HepG2 (cell line): ENCODE data around the gene RNF168. TPM values are rescaled to one million over a fixed set of nuclear protein-coding genes. Genes with fewer than 3 reads are reported as not detected.
"Not testable (repeated sequence)": the region's sequence is repeated elsewhere in the genome, so short reads cannot be mapped to it uniquely, and the experiment has no call there.

Source experiments
- ATAC-seq: fragments of 200-7000 bp; cut with Tn5 transposase; 3 replicates; pipeline ENCODE4 v1.9.1; 2020; ENCODE audit warnings: mild to moderate bottlenecking, moderate library complexity
- BruUV-seq: library from RNA; stranded (reverse); fragments of 400-500 nt; replicated peaks from 2 replicates; lab custom pipeline; 2021; lab: Mats Ljungman, UMichigan
- CTCF ChIA-PET: fragments of 300-600 bp; formaldehyde crosslinking; extraction: SDS; loops from one replicate; lab custom pipeline; 2021; ENCODE audit warnings: low total read pairs, inconsistent platforms, low intra/inter-chr PET ratio; lab: Yijun Ruan, JAX
- POLR2A ChIA-PET: fragments of 350-600 bp; sonication (Branson Sonifier 250); formaldehyde crosslinking; loops from one replicate; lab custom pipeline; 2020; ENCODE audit warnings: antibody characterized with exemption, inconsistent platforms; lab: Yijun Ruan, JAX
- DNase-seq: peaks from one replicate; pipeline ENCODE4 v3.0.0-alpha.2; 2015; ENCODE audit warnings: low spot score
- FAIRE-seq: peaks from 3 replicates; lab custom pipeline; 2011; peaks lifted over from hg19 to GRCh38; lab: Jason Lieb, UNC
- H2AFZ ChIP-seq: one replicate; pipeline ENCODE4 v1.6.1; 2011; ENCODE audit warnings: low read length, inconsistent platforms
- H3K27ac ChIP-seq: fragments of 300-600 bp; 3 replicates; pipeline ENCODE4 v1.8.0; 2011; ENCODE audit warnings: mixed run types, mild to moderate bottlenecking, mixed read lengths, low read length, inconsistent platforms; ENCODE audit not compliant: insufficient read depth; ENCODE audit errors: extremely low read length
- H3K27me3 ChIP-seq, 2 experiments: fragments of 200-600 bp in 1 of 2; 2 replicates in 1 of 2; 3 replicates in 1 of 2; pipeline versions ENCODE4 v1.6.0 to v1.8.0; 2011; ENCODE audit warnings: low read length in 2 of 2, mild to moderate bottlenecking in 2 of 2, moderate library complexity in 2 of 2, inconsistent platforms in 1 of 2; ENCODE audit not compliant: insufficient read depth in 2 of 2, control insufficient read depth in 1 of 2
- H3K36me3 ChIP-seq, 2 experiments: fragments of 200-600 bp in 1 of 2; replicated peaks in 1 of 2; 2 replicates in 1 of 2; 3 replicates in 1 of 2; pipeline versions ENCODE4 v1.5.1 to v1.8.0; 2011; ENCODE audit warnings: low read length in 2 of 2, inconsistent platforms in 1 of 2; ENCODE audit not compliant: insufficient read depth in 2 of 2, control insufficient read depth in 1 of 2
- H3K4me1 ChIP-seq: 2 replicates; pipeline ENCODE4 v1.5.1; 2012; ENCODE audit warnings: low read length, inconsistent platforms; ENCODE audit not compliant: insufficient read depth
- H3K4me2 ChIP-seq: 2 replicates; pipeline ENCODE4 v1.6.0; 2011; ENCODE audit warnings: low read depth, low read length, inconsistent platforms
- H3K4me3 ChIP-seq, 3 experiments: fragments of 200-600 bp in 1 of 3; sonication (generic), shearing (Covaris generic) in 1 of 3; replicated peaks in 1 of 3; 2 replicates each; pipeline ENCODE4 v1.5.1; 2011 to 2016; ENCODE audit warnings: low read length in 3 of 3, inconsistent platforms in 2 of 3, low read depth in 2 of 3, mild to moderate bottlenecking in 2 of 3, control low read depth in 1 of 3, mixed read lengths in 1 of 3; ENCODE audit not compliant: insufficient read depth in 1 of 3
- H3K79me2 ChIP-seq: one replicate; pipeline ENCODE4 v1.6.1; 2011; ENCODE audit warnings: low read length, inconsistent platforms; ENCODE audit not compliant: insufficient read depth
- H3K9ac ChIP-seq: 2 replicates; pipeline ENCODE4 v1.6.0; 2011; ENCODE audit warnings: mild to moderate bottlenecking, low read depth, low read length, inconsistent platforms; ENCODE audit not compliant: insufficient read depth
- H3K9me3 ChIP-seq: 2 replicates; pipeline ENCODE4 v1.5.1; 2012; ENCODE audit warnings: mild to moderate bottlenecking, low read length
- H4K20me1 ChIP-seq: 2 replicates; pipeline ENCODE4 v1.6.0; 2011; ENCODE audit warnings: inconsistent platforms, mild to moderate bottlenecking, low read length, moderate library complexity; ENCODE audit not compliant: insufficient read depth
- CTCF ChIP-seq: sonication (generic); formaldehyde crosslinking; IDR thresholded peaks from 2 replicates; pipeline ENCODE4 v1.5.0; 2020; ENCODE audit warnings: mild to moderate bottlenecking, missing genetic modification reagents, moderate library complexity
- ERF ChIP-seq: IDR thresholded peaks from 2 replicates; pipeline ENCODE4 v1.6.1; 2018; ENCODE audit warnings: missing biosample characterization, missing genetic modification reagents
- STAG1 ChIP-seq: sonication (generic); formaldehyde crosslinking; IDR thresholded peaks from 2 replicates; pipeline ENCODE4 v1.4.0; 2020; ENCODE audit warnings: missing genetic modification reagents
- ZNF362 ChIP-seq: sonication (generic); formaldehyde crosslinking; IDR thresholded peaks from 2 replicates; pipeline ENCODE4 v1.4.0; 2020; ENCODE audit warnings: missing genetic modification reagents, mild to moderate bottlenecking, borderline replicate concordance
- ZNF770 ChIP-seq: sonication (generic); formaldehyde crosslinking; IDR thresholded peaks from 2 replicates; pipeline ENCODE4 v1.5.0; 2020; ENCODE audit warnings: mild to moderate bottlenecking, missing genetic modification reagents
- WGBS: methylation state at CpG from one replicate; pipeline ENCODE4 v1.1.6; 2017; ENCODE audit warnings: low lambda C conversion rate; 5-methylcytosine and 5-hydroxymethylcytosine counted together
- in situ Hi-C: cut with HindIII; loops from 2 replicates; pipeline ENCODE4 v1.10.0; 2017; ENCODE audit warnings: low pct_unique_long_range_greater_than_20kb; ENCODE audit not compliant: extremely low pct_ligation_motif_present
- intact Hi-C: fragments of 100-400 bp; cut with micrococcal nuclease; formaldehyde crosslinking; loops from one replicate; pipeline ENCODE4 v1.10.0; 2022; ENCODE audit not compliant: unreplicated experiment
- polyA plus RNA-seq, 8 experiments: library from polyadenylated mRNA; depleted of rRNA in 3 of 8; stranded (reverse) in 7 of 8; unstranded in 1 of 8; fragments of >200 nt; fragmentation: Illumina TruSeq in 4 of 8; extraction: Trizol in 4 of 8; gene quantifications; 2 replicates each; pipeline versions ENCODE4 v1.2.1 to v1.2.3, GENCODE V29; 2011 to 2016; ENCODE audit warnings: low read depth in 4 of 8, missing spikeins in 1 of 8, mixed read lengths in 1 of 8; ENCODE audit not compliant: insufficient read depth in 1 of 8
- total RNA-seq, 5 experiments: library from RNA; depleted of rRNA; stranded (reverse); fragments of >200 nt; fragmentation: Illumina TruSeq; extraction: Trizol; gene quantifications; 2 replicates each; pipeline ENCODE4 v1.2.3, GENCODE V29; 2016; ENCODE audit warnings: low read depth in 1 of 5

Gene RNF168
- total and polyA plus RNA-seq, 2 of the 13 experiments (the other 11 are each of a cell fraction or from before 2014, with no cell fraction given) = 3.7 to 22.9 TPM

- H3K9me3 ChIP-seq, H3K4me3 ChIP-seq, H3K27ac ChIP-seq, intact Hi-C loops, BruUV-seq, H3K27me3 ChIP-seq, POLR2A ChIA-PET, H3K4me1 ChIP-seq, H2AFZ ChIP-seq, H3K9ac ChIP-seq, H4K20me1 ChIP-seq, CTCF ChIA-PET, FAIRE-seq, in situ Hi-C loops, H3K79me2 ChIP-seq, H3K36me3 ChIP-seq: not testable (repeated sequence)
- H3K4me2 ChIP-seq = peak overlapping the region; percentile 35; the same call in 1 of the 2 replicates
- ATAC-seq (peak; percentile 74), DNase-seq (peak; percentile 45)
- WGBS = 34% methylated on average over 7 of the region's 7 CpGs
- peak; percentile 68 for TF ChIP-seq STAG1
- TF ChIP-seq ZNF362 (CRISPR knock-in tag) = peak; percentile 90
- 0 out of 2 replicates have a peak, but pooled peaks have one; percentile 19 for TF ChIP-seq ERF (CRISPR knock-in tag)
- peak; percentile 56 for TF ChIP-seq CTCF (CRISPR knock-in tag)
- 0 out of 2 replicates have a peak, but pooled peaks have one; percentile 24 for TF ChIP-seq ZNF770 (CRISPR knock-in tag)
These were observed 58.2 kb downstream of the RNF168 start for GRCh38 chr3:196445391-196445790.
